GM13977 (cell line): ENCODE data around the gene MAN1C1.
A peak's percentile ranks its signal among the peaks of the same experiment; 100 is the strongest.

Experiments
- DNase-seq: peaks from one replicate; pipeline ENCODE4 v3.0.0; 2012; ENCODE audit warnings: low spot score
- CTCF ChIP-seq: IDR thresholded peaks from 2 replicates; pipeline ENCODE4 v1.5.1; 2012; ENCODE audit warnings: mild to moderate bottlenecking, control low read depth; ENCODE audit not compliant: insufficient read depth; ENCODE audit errors: extremely low read depth, missing control alignments
- in situ Hi-C: fragments of 300-500 bp; cut with MboI; formaldehyde crosslinking; loops from one replicate; pipeline ENCODE4 v1.12.0; 2022; ENCODE audit warnings: low sequenced_read_pairs, low pct_unique_long_range_greater_than_20kb, mixed read lengths, inconsistent platforms; ENCODE audit not compliant: unreplicated experiment

MAN1C1 gene

DNA sequence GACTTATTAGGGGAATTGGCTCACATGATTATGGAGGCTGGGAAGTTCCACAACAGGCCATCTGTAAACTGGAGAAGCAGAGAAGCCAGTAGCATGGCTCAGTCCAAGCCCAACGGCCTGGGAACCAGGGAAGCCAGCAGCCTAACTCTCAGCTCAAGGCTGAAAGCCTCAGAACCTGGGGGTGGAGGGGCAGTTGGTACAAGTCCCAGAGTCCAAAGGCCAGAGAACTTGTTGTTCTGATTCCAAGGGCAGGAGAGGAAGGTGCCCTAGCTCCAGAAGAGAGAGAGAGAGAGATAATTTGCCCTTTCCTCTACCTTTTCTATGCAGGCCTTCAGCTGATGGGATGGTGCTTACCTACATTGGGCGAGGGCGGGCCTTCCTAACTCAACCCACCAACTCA is 55.3 kb downstream of the MAN1C1 start:
- in situ Hi-C loops, result no loop called here
- no peak for DNase-seq
- TF ChIP-seq CTCF, result no peak

GRCh38 chr1:25672763-25673409 is 56.3 kb downstream of the MAN1C1 start:
- TF ChIP-seq CTCF, result no peak
- DNase-seq, result no peak
- in situ Hi-C loops, result no loop called here

GRCh38 chr1:25673456-25673855 is 56.9 kb downstream of the MAN1C1 start:
- no peak for TF ChIP-seq CTCF
- in situ Hi-C loops, result no loop called here
- DNase-seq, result no peak

GRCh38 chr1:25673962-25674806 is 57.6 kb downstream of the MAN1C1 start:
- no peak for DNase-seq
- no peak for TF ChIP-seq CTCF
- in situ Hi-C loops, result no loop called here

- in situ Hi-C loops, result no loop called here
- DNase-seq, result no peak
- no peak for TF ChIP-seq CTCF
These were observed 58.2 kb downstream of the MAN1C1 start for GRCh38 chr1:25674807-25675084.

DNA sequence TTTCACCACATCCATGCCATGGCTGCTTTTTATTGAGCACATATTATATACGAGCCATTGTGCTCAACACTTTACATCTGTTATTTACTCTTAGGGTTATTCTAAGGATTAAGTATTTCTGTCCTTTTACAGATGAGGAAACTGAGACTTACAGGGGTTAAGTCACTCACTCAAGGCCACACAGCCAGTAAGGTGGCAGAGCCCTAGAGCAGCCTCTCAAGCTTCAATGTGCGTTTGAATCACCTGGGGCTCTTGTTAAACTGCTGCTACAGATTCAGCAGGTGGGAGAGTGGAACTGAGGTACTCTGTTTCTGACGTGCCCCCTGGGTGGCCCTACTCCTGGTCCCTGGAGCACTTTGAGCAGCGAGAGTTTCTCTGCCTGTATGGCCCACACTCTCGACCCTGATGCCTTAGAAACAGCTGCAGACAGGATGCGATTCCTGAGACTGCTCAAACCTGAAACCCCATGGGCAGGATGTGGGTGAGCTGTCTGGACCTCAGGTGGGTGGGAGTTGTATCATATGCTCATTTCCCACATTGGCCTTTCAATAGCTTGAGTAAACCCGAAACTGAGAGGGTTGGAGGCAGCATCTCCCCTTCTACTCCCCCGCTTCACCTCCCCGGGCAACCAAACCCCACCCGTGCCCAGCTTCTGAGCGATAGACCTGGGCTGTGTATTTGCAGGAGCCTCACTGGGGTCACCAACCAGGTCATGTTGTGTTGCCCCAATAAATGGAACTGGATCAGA is 59.3 kb downstream of the MAN1C1 start:
- DNase-seq, result peak; percentile 71
- TF ChIP-seq CTCF, result no peak

More for the DNA sequence above, 59.3 kb downstream of the MAN1C1 start:
- in situ Hi-C loops, result no loop called here
